H1 (cell line): ENCODE results near the gene ELFN1. TPM values are rescaled to one million over a fixed set of nuclear protein-coding genes. Genes with fewer than 3 reads are reported as not detected.

Source experiments
- CTCF ChIA-PET: fragments of 300-600 bp; sonication (Branson Sonifier 250); formaldehyde crosslinking; loops from one replicate; lab custom pipeline; 2021; ENCODE audit not compliant: partially characterized antibody; lab: Charles Lee
- POLR2A ChIA-PET: fragments of 300-600 bp; sonication (Branson Sonifier 250); formaldehyde crosslinking; loops from one replicate; lab custom pipeline; 2021; ENCODE audit warnings: inconsistent platforms; ENCODE audit not compliant: partially characterized antibody; lab: Charles Lee
- DNase-seq, 2 experiments: peaks; one replicate each; pipeline versions ENCODE4 v3.0.0 to v3.0.0-alpha.2; 2010 to 2022; ENCODE audit warnings: low spot score in 2 of 2, low read depth in 1 of 2, mixed read lengths in 1 of 2
- FAIRE-seq: peaks from 2 replicates; lab custom pipeline; 2011; peaks lifted over from hg19 to GRCh38; lab: Jason Lieb, UNC
- H2AFZ ChIP-seq: 2 replicates; pipeline ENCODE4 v1.8.1; 2012; ENCODE audit warnings: low read length, inconsistent platforms
- H2AK5ac ChIP-seq: 2 replicates; pipeline ENCODE4 v1.6.1; 2013; ENCODE audit warnings: low read depth, low read length
- H2BK120ac ChIP-seq: replicated peaks from 2 replicates; pipeline ENCODE3; 2013; ENCODE audit warnings: low read depth, low read length, inconsistent platforms
- H2BK12ac ChIP-seq: 2 replicates; pipeline ENCODE4 v1.6.1; 2013; ENCODE audit warnings: low read depth, low read length
- H2BK15ac ChIP-seq: 2 replicates; pipeline ENCODE4 v1.6.1; 2013; ENCODE audit warnings: low read length
- H2BK20ac ChIP-seq: 2 replicates; pipeline ENCODE4 v1.6.1; 2013; ENCODE audit warnings: low read length
- H2BK5ac ChIP-seq: 2 replicates; pipeline ENCODE4 v1.6.1; 2013; ENCODE audit warnings: low read depth, low read length
- H3K14ac ChIP-seq: 2 replicates; pipeline ENCODE4 v1.6.1; 2013; ENCODE audit warnings: inconsistent platforms; ENCODE audit not compliant: insufficient read length
- H3K18ac ChIP-seq: 2 replicates; pipeline ENCODE4 v1.6.1; 2013; ENCODE audit warnings: low read length; ENCODE audit errors: extremely low read depth
- H3K23ac ChIP-seq: 2 replicates; pipeline ENCODE4 v1.6.1; 2013; ENCODE audit warnings: inconsistent platforms; ENCODE audit not compliant: insufficient read length
- H3K23me2 ChIP-seq: 2 replicates; pipeline ENCODE4 v1.6.1; 2013; ENCODE audit warnings: low read depth, low read length
- H3K27ac ChIP-seq: 2 replicates; pipeline ENCODE4 v1.6.1; 2011; ENCODE audit warnings: low read depth, low read length, inconsistent platforms
- H3K27me3 ChIP-seq, 4 experiments: replicated peaks in 1 of 4; 1 replicate in 1 of 4; 2 replicates in 3 of 4; pipeline versions ENCODE4 v1.6.1 to v1.8.1; 2011 to 2013; ENCODE audit warnings: low read length in 3 of 4, mild to moderate bottlenecking in 3 of 4, inconsistent platforms in 2 of 4, mixed read lengths in 2 of 4, moderate library complexity in 1 of 4; ENCODE audit not compliant: control insufficient read depth in 3 of 4, insufficient read depth in 3 of 4; ENCODE audit errors: extremely low read depth in 1 of 4
- H3K36me3 ChIP-seq, 4 experiments: 2 replicates each; pipeline versions ENCODE4 v1.6.1 to v1.8.1; 2011 to 2013; ENCODE audit warnings: mild to moderate bottlenecking in 4 of 4, low read length in 3 of 4, moderate library complexity in 2 of 4, control low read depth in 1 of 4, inconsistent platforms in 1 of 4; ENCODE audit not compliant: insufficient read depth in 4 of 4, control insufficient read depth in 2 of 4
- H3K4ac ChIP-seq: replicated peaks from 2 replicates; pipeline ENCODE3; 2013; ENCODE audit warnings: low read length, low read depth, mixed read lengths, inconsistent platforms; ENCODE audit not compliant: insufficient read length
- H3K4me1 ChIP-seq, 4 experiments: replicated peaks in 1 of 4; 1 replicate in 1 of 4; 2 replicates in 3 of 4; pipeline versions ENCODE4 v1.6.1 to v1.8.1; 2011 to 2013; ENCODE audit warnings: low read length in 3 of 4, inconsistent platforms in 2 of 4, mixed read lengths in 1 of 4; ENCODE audit not compliant: insufficient read depth in 4 of 4, control insufficient read depth in 3 of 4
- H3K4me2 ChIP-seq, 2 experiments: 2 replicates each; pipeline versions ENCODE4 v1.6.1 to v1.8.1; 2011 to 2013; ENCODE audit warnings: low read depth in 2 of 2, low read length in 2 of 2, control low read depth in 1 of 2, inconsistent platforms in 1 of 2, mild to moderate bottlenecking in 1 of 2; ENCODE audit not compliant: insufficient read depth in 1 of 2
- H3K4me3 ChIP-seq, 4 experiments: fragments of 200-600, 300-600 bp in 1 of 4; sonication (generic), shearing (Covaris generic), sonication (Bioruptor Twin) in 1 of 4; 2 replicates each; pipeline versions ENCODE4 v1.5.1 to v1.8.1; 2011 to 2016; ENCODE audit warnings: low read length in 4 of 4, low read depth in 3 of 4, control low read depth in 2 of 4, inconsistent platforms in 2 of 4, mild to moderate bottlenecking in 2 of 4, mixed read lengths in 1 of 4, moderate library complexity in 1 of 4; ENCODE audit not compliant: insufficient read depth in 2 of 4; ENCODE audit errors: extremely low read depth in 1 of 4
- H3K56ac ChIP-seq: replicated peaks from 2 replicates; pipeline ENCODE3; 2013; ENCODE audit warnings: low read depth, mild to moderate bottlenecking, mixed read lengths, low read length, inconsistent platforms; ENCODE audit not compliant: insufficient read length
- H3K79me1 ChIP-seq: 2 replicates; pipeline ENCODE4 v1.6.1; 2013; ENCODE audit warnings: low read depth, low read length, control low read depth
- H3K79me2 ChIP-seq, 2 experiments: 2 replicates each; pipeline versions ENCODE4 v1.6.1 to v1.8.1; 2012 to 2013; ENCODE audit warnings: low read length in 2 of 2, mild to moderate bottlenecking in 2 of 2, inconsistent platforms in 1 of 2; ENCODE audit not compliant: insufficient read depth in 2 of 2, control insufficient read depth in 1 of 2
- H3K9ac ChIP-seq, 4 experiments: replicated peaks in 1 of 4; 1 replicate in 1 of 4; 2 replicates in 3 of 4; pipeline versions ENCODE4 v1.6.1 to v1.8.1; 2011 to 2013; ENCODE audit warnings: low read depth in 3 of 4, low read length in 3 of 4, control low read depth in 2 of 4, mild to moderate bottlenecking in 2 of 4, moderate library complexity in 2 of 4, inconsistent platforms in 1 of 4; ENCODE audit errors: extremely low read depth in 1 of 4
- H3K9me3 ChIP-seq, 2 experiments: 2 replicates each; pipeline versions ENCODE4 v1.6.1 to v1.8.1; 2012 to 2013; ENCODE audit warnings: mild to moderate bottlenecking in 2 of 2, moderate library complexity in 2 of 2, control low read depth in 1 of 2, inconsistent platforms in 1 of 2, low read depth in 1 of 2, low read length in 1 of 2, mixed read lengths in 1 of 2; ENCODE audit not compliant: insufficient read depth in 2 of 2
- H4K20me1 ChIP-seq, 2 experiments: replicated peaks in 1 of 2; 2 replicates each; pipeline versions ENCODE3 to v1.8.1; 2011 to 2013; ENCODE audit warnings: inconsistent platforms in 2 of 2, low read length in 2 of 2, mild to moderate bottlenecking in 1 of 2; ENCODE audit not compliant: insufficient read depth in 2 of 2, control insufficient read depth in 1 of 2
- H4K5ac ChIP-seq: 2 replicates; pipeline ENCODE4 v1.6.1; 2013; ENCODE audit warnings: low read length, low read depth, mixed read lengths, inconsistent platforms; ENCODE audit not compliant: insufficient read length
- H4K8ac ChIP-seq: 2 replicates; pipeline ENCODE4 v1.8.0; 2013; ENCODE audit warnings: mild to moderate bottlenecking, moderate library complexity, low read length, inconsistent platforms; ENCODE audit not compliant: insufficient read depth; ENCODE audit errors: extremely low read depth
- H4K91ac ChIP-seq: replicated peaks from 2 replicates; pipeline ENCODE3; 2013; ENCODE audit warnings: low read length, mixed read lengths, inconsistent platforms; ENCODE audit not compliant: insufficient read length
- CREB1 ChIP-seq: IDR thresholded peaks from 2 replicates; pipeline ENCODE4 v1.6.1; 2012; ENCODE audit warnings: inconsistent platforms
- EZH2 ChIP-seq: fragments of 200-600 bp; sonication (generic); IDR thresholded peaks from 2 replicates; pipeline ENCODE4 v1.7.1; 2012; ENCODE audit warnings: low read depth, mild to moderate bottlenecking, moderate library complexity, low read length, inconsistent platforms; ENCODE audit not compliant: severe bottlenecking
- GTF2F1 ChIP-seq: IDR thresholded peaks from 2 replicates; pipeline ENCODE4 v1.6.1; 2012; ENCODE audit warnings: low read depth, low read length, improper control_type of control experiment, borderline replicate concordance
- JUN ChIP-seq: IDR thresholded peaks from 2 replicates; pipeline ENCODE4 v1.6.1; 2011; ENCODE audit warnings: low read depth, mild to moderate bottlenecking, improper control_type of control experiment, low read length
- RAD21 ChIP-seq, 2 experiments: IDR thresholded peaks in 1 of 2; conservative IDR thresholded peaks in 1 of 2; 2 replicates each; pipeline ENCODE4 v1.6.1; 2011; ENCODE audit warnings: low read depth in 2 of 2, low read length in 2 of 2, improper control_type of control experiment in 1 of 2, inconsistent platforms in 1 of 2, mild to moderate bottlenecking in 1 of 2, moderate library complexity in 1 of 2
- SRF ChIP-seq: IDR thresholded peaks from 2 replicates; pipeline ENCODE4 v1.6.1; 2011; ENCODE audit warnings: mild to moderate bottlenecking, low read depth, low read length, moderate library complexity
- TCF12 ChIP-seq: IDR thresholded peaks from 2 replicates; pipeline ENCODE4 v1.6.1; 2011; ENCODE audit warnings: low read depth, mild to moderate bottlenecking, low read length
- YY1 ChIP-seq: IDR thresholded peaks from 2 replicates; pipeline ENCODE4 v1.6.1; 2011; ENCODE audit warnings: low read depth, mild to moderate bottlenecking, low read length
- WGBS, 2 experiments: shearing (Covaris generic) in 1 of 2; methylation state at CpG; one replicate each; pipeline versions ENCODE4 v1.1.6 to v1.1.7; 2013 to 2015; ENCODE audit warnings: low lambda C conversion rate in 2 of 2, mixed read lengths in 2 of 2, inconsistent platforms in 1 of 2, low coverage in 1 of 2, missing lambda C conversion rate in 1 of 2; ENCODE audit not compliant: insufficient replicate concordance in 2 of 2, insufficient coverage in 1 of 2, insufficient read length in 1 of 2; ENCODE audit errors: extremely low coverage in 1 of 2, missing lambda C conversion rate in 1 of 2; 5-methylcytosine and 5-hydroxymethylcytosine counted together
- polyA plus RNA-seq, 7 experiments: library from polyadenylated mRNA; depleted of rRNA in 3 of 7; stranded (reverse) in 5 of 7; unstranded in 2 of 7; fragments of >200 nt in 5 of 7; fragments of 200-250 nt in 2 of 7; gene quantifications; 1 replicate in 5 of 7; 2 replicates in 1 of 7; 4 replicates in 1 of 7; pipeline versions ENCODE4 v1.2.1 to v1.2.3, GENCODE V29; 2011 to 2013; ENCODE audit warnings: missing spikeins in 2 of 7, mixed read lengths in 2 of 7
- total RNA-seq: library from RNA; stranded (reverse); fragmentation: NEBNext Ultra II Directional; extraction: Animal tissue kit (Norgen Biotek cat#: 25700); gene quantifications from 2 replicates; pipeline ENCODE4 v1.2.1, GENCODE V29; 2021

The ELFN1 gene
- total and polyA plus RNA-seq, 2 of the 8 experiments (the other 6 are each of a cell fraction or from before 2014, with no cell fraction given) = 2.0 to 4.5 TPM

DNA sequence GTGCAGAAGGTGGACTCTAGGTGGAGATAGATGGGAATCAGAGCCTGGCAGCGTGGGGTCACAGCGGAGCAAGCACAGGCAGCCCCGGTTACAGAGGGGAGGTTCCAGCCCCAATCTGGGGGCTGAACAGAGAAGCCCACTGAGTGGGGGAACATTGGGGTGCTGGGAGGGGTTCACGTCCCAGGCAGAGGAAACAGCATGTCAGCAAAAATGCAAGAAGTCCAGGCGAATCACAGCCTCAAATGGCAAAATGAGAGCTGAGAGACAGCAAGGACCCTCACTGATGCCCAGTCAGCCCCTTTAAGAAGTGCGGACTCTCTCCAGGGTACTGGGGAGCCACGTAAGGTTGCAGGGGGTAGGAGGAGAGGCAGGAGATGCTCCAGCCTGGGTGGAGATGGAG, 62.0 kb downstream of the ELFN1 start:
- no peak overlapping the region for H3K4me2 ChIP-seq
- WGBS, 2 experiments = 93% methylated on average over 7 of the region's 7 CpGs; no CpG with 5 or more reads in 1 of the 2 experiments
- H2AK5ac ChIP-seq = no peak overlapping the region
- H3K79me2 ChIP-seq = no peaks in the 10 kb centered on the region
- no peak overlapping the region for H4K5ac ChIP-seq
- H3K36me3 ChIP-seq = no peaks in the 10 kb centered on the region
- H3K4me3 ChIP-seq = no peak overlapping the region
- POLR2A ChIA-PET = no interaction called here
- no peaks in the 10 kb centered on the region; a peak in 1 of 7 replicates for H3K27me3 ChIP-seq
- no peak overlapping the region for H3K27ac ChIP-seq
- H3K9ac ChIP-seq = no peak overlapping the region
- no peak overlapping the region for H2BK15ac ChIP-seq
- H3K79me1 ChIP-seq = no peaks in the 10 kb centered on the region
- H3K23ac ChIP-seq = no peak overlapping the region
- H3K9me3 ChIP-seq = peaks cover 0 to 14% of the 10 kb centered on the region in 2 experiments; a peak in 3 of 4 replicates
- H4K91ac ChIP-seq = no peak overlapping the region
- H3K18ac ChIP-seq = no peak overlapping the region
- H4K8ac ChIP-seq = no peak overlapping the region
- peaks cover 0 to 3% (median 0%) of the 10 kb centered on the region in 4 experiments; a peak in 3 of 7 replicates for H3K4me1 ChIP-seq
- TF ChIP-seq JUN (no peak), YY1 (no peak), GTF2F1 (no peak), RAD21 (IDR thresholded peaks at IDR 0.05 in 1 of 2, conservative IDR thresholded peaks at IDR 0.05 in 1 of 2; ENCODE audit: low read depth in 2 of 2, low read length in 2 of 2) (no peak), EZH2 (no peak), TCF12 (no peak), SRF (no peak), CREB1 (no peak)
- no peak overlapping the region for H3K14ac ChIP-seq
- H2BK20ac ChIP-seq = no peak overlapping the region
- no peak overlapping the region for H2BK5ac ChIP-seq
- FAIRE-seq (no peak), DNase-seq (no peak)
- CTCF ChIA-PET = interaction anchor here (0.9 to 1.1 kb wide), 4 partner anchors 27 to 368 kb away, joined by 3 to 4 read pairs (median 3); no protein-coding TSS in a partner anchor
- no peak overlapping the region for H2AFZ ChIP-seq
- no peak overlapping the region for H3K4ac ChIP-seq
- no peaks in the 10 kb centered on the region for H4K20me1 ChIP-seq
- H2BK120ac ChIP-seq = no peak overlapping the region
- no peak overlapping the region for H3K56ac ChIP-seq
- no peak overlapping the region for H2BK12ac ChIP-seq
- H3K23me2 ChIP-seq = 0 out of 2 replicates have a peak, but pooled peaks cover 1% of the 10 kb centered on the region
